ENCODE results near the gene CIART.

- TF ChIP-seq CTCF (IDR thresholded peaks at IDR 0.05; ENCODE audit: low read depth, low read length) (no peak), EZH2phosphoT487 (IDR thresholded peaks at IDR 0.05; ENCODE audit: low read depth) (no peak)
Measured at GRCh38 chr1:150233359-150234308, 48.7 kb upstream of the CIART start.

Data from OCI-LY3 (cell line).